ENCODE data around the gene STX2.

DNA sequence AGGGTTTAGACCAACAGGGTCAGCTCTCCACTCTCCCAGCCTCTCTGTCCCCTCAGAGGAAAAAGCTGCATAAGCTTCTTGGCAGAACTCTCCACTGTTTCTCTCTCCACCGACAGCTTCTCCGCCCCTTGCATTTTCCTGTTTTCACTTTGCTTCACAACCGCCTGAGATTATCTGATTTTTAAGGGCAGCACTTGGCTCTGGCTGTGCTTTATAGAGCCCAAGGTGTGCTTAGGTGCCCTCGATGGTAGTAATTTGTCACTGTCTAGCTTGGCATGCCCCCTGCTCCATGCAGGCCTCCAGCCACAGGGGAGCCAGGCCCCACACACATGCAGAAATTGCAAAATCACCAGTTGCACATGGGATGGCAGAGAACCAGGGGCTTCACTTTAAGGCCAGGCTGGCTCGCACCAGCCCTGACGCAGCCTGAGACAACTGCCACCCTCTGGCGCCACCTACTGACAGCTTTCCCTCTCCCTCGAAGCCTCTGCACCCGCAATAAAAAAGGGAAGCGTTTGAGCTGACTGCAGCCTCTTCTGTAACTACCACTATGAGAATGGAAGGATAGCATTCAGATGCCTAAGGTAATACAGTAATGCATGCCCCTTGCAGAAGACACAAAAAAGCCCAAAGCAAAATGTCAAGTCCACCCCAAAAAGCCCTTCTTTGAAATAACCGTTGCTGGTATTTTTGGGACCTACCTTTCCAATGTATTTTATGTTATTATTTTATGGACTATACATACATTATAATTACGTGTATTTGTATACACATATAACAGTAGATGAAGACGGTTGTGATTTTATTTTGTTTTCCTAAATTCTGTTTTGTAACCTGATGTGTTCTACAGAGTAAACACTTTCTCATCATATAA lies 90.9 kb downstream of the STX2 start:
- TF ChIP-seq, protein P1, sequence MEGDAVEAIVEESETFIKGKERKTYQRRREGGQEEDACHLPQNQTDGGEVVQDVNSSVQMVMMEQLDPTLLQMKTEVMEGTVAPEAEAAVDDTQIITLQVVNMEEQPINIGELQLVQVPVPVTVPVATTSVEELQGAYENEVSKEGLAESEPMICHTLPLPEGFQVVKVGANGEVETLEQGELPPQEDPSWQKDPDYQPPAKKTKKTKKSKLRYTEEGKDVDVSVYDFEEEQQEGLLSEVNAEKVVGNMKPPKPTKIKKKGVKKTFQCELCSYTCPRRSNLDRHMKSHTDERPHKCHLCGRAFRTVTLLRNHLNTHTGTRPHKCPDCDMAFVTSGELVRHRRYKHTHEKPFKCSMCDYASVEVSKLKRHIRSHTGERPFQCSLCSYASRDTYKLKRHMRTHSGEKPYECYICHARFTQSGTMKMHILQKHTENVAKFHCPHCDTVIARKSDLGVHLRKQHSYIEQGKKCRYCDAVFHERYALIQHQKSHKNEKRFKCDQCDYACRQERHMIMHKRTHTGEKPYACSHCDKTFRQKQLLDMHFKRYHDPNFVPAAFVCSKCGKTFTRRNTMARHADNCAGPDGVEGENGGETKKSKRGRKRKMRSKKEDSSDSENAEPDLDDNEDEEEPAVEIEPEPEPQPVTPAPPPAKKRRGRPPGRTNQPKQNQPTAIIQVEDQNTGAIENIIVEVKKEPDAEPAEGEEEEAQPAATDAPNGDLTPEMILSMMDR (IDR thresholded peaks at IDR 0.05; ENCODE audit: insufficient read depth, low read depth, low read length), result peak; percentile 78
- no peak for TF ChIP-seq EZH2 (IDR thresholded peaks at IDR 0.05; ENCODE audit: insufficient read depth, low read length)
